GM18526 (cell line): Measurements from ENCODE around the gene TBC1D16.

Experiments
- POLR2A ChIP-seq: IDR thresholded peaks from 3 replicates; pipeline ENCODE4 v1.6.1; 2011; ENCODE audit not compliant: insufficient read length; ENCODE audit errors: extremely low read depth

Gene TBC1D16

GRCh38 chr17:79991924-79992648 is 43.6 kb downstream of the TBC1D16 start:
- TF ChIP-seq POLR2A, result no peak

- TF ChIP-seq POLR2A, result no peak
Observed at GRCh38 chr17:79991140-79991923, 44.3 kb downstream of the TBC1D16 start.

GRCh38 chr17:79990704-79991103 is 45.0 kb downstream of the TBC1D16 start:
- TF ChIP-seq POLR2A, result no peak

DNA sequence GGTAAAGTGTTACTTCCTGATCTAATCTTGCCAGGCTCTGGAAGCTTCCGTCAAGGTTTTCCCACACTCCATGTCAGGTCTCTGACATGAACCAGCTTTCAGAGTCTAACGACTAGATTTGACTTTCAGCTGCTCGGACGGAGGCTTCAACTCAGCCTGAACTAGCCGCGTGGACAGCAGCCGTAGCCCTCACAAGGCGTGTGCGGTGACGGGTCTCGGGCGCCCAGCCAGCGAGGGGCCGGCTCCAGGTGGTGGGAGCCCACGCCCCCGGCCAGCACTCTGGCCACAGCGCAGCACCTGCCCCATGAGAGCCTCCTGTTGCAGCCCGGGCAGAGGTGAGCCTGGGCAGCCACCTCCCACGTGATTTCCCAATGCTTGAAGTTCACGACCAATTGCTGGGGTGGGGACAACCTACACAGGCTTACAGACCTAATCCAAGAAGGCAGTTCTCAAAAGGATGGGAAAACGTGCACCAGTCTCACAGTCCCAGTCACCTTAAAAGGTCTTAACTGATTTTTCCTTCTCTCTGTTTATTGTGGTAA is 45.5 kb downstream of the TBC1D16 start:
- TF ChIP-seq POLR2A, result no peak

DNA sequence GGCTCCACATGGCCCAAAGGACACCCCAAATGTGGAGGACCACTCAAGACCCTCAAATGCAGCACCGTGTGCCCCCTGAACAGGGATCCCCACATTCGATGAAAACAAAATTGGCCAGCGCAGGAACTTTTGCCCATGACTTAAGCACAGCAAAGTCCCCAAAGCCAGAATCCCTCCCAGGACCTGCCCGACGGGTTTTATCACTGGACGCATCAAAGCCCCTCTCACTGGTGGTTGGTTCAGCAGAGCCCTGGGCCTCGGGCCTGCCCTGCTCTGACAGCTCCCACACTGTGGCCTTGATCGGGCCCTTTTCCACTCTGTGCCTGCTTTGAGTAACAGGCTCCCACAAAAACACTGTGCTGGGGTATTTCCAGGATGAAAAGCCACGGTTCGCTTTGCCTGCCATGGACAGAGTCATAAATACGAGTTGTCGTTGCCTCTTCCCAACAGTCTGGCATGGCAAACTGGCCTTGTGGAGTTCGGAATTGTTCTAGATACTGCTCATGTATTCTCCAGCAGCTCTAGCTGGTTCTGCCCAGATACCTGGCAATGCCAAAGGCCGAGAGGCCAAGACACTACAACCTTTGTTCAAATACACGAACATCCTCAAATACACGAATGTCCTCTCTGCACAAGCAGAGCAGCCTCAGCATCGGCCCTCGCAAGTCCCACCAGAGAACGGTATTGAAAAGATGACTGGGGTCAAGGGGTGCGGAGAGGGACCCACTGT is 46.4 kb downstream of the TBC1D16 start:
- TF ChIP-seq POLR2A, result no peak

GRCh38 chr17:79988185-79988971 is 47.3 kb downstream of the TBC1D16 start:
- TF ChIP-seq POLR2A, result no peak

DNA sequence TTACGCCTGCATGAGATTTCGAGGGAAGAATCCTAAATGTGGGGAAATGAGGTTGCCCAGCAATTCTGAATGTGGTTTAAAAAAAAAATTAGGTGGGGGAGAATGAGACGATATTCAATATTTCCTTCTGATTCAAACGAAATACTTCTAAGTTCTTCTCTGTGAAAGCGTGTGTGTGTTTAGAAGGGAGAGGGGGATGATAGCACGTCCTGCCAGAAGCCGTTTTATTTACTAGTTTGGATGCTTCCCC is 47.8 kb downstream of the TBC1D16 start:
- no peak for TF ChIP-seq POLR2A

DNA sequence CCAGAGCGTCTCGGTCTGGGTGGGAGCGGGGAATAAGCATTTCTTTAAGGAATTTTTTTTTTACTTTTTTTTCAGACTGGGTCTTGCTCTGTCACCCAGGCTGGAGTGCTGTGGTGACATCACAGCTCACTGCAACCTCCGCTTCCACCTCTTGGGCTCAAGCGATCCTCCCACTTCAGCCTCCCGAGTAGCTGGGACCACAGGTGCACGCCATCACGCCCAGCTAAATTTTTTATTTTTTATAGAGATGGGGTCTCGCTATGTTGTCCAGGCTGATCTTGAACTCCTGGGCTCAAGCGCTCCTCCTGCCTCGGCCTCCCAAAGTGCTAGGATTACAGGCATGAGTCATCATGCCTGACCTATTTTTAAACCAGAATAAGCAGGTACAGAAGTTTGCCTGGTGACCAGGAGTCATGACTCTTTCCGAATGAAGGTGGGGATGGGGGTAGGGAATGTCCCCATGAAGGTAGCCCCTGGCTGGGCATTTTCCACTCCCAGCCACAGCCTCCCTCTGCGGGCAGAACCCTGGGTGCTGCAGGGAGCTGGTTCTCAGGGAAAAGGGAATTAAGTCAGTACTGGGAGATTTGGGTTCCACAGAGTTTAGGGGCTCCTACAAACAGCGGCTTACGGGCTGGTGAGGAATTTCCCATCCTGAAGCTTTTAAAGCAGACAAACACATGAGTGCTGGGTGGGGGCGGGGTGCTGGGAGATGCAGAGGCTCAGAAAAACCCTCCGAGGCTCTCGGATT is 48.3 kb downstream of the TBC1D16 start:
- TF ChIP-seq POLR2A, result no peak

- no peak for TF ChIP-seq POLR2A
Observed at GRCh38 chr17:79986411-79987186, 49.1 kb downstream of the TBC1D16 start.

DNA sequence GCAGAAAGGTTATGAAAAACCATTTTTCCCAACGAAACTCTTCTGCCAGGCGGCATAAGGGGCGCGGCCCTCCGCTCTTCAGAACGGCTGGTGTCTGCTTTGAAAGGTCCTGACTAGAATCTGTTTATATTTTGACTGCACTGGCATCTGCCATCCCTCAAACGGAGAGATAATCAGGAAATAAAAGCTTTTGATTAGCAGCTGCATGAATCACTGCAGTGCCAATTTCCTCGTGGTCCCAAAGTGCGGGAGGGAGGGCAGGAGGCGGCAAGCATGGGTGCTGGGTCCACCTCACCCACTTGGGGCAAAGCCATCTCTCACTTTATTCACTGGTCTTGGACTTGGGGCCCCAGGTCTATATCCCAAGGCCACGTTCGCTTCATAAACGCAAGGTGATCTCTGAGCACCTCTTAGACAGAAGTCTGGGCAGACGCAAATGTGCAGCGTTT is 49.7 kb downstream of the TBC1D16 start:
- no peak for TF ChIP-seq POLR2A

DNA sequence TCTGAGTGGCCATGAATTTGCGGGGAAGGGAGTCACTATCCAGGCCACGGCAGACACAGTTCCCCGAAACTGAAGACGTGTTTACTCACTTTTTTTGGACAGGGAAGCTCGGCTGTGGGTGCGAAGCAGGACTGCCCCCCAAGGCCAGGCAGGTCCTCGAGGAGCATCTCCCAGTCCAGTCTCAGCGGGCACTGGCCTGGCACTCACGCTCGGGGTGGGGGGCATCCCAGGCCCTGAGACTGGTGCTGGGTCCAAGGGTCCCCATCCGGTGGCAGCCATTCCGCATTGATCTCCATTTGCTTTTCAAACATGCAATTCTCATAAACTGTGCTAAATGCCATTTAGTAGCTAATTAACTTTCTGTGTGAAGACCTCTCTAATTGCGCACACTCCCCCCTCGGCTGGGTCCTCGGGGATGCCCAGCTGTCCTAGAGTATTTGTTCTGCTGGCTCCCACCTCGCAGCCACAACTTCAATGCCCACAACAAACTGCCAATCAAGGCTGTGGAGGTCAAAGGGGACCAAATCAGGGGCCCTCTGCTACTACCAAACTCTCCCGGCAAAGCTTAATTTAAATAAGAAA is 50.2 kb downstream of the TBC1D16 start:
- no peak for TF ChIP-seq POLR2A

DNA sequence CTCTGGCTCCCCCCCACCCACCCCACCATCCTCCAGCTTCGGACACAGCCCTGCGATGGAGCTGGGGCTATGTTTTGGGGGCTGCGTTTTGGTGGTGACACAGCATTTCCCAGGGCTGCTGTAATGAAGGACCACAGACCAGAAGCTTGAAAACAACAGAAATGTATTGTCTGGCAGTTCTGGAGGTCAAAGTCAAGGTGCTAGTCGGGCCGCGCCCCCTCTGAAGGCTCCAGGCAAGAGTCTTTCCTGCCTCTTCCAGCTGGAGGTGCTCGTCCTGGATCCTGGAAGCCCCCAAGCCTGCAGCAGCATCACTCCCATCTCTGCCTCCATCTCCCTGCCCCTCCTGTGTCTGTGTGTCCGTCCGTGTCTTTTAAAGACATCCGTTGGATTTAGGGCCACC is 50.8 kb downstream of the TBC1D16 start:
- TF ChIP-seq POLR2A, result no peak
